Hematopoietic multipotent progenitor cell treated with erythropoietin and hydrocortisone succinate and interleukin-3 and kit ligand, for 15 days (in vitro differentiated cells): ENCODE measurements around the gene PRAMEF8.
"Not testable (repeated sequence)": the region's sequence is repeated elsewhere in the genome, so short reads cannot be mapped to it uniquely, and the experiment has no call there.

ENCODE experiments used
- DNase-seq: peaks from one replicate; pipeline ENCODE4 v3.0.0-alpha.2; 2015; ENCODE audit warnings: low spot score

The PRAMEF8 gene

DNA sequence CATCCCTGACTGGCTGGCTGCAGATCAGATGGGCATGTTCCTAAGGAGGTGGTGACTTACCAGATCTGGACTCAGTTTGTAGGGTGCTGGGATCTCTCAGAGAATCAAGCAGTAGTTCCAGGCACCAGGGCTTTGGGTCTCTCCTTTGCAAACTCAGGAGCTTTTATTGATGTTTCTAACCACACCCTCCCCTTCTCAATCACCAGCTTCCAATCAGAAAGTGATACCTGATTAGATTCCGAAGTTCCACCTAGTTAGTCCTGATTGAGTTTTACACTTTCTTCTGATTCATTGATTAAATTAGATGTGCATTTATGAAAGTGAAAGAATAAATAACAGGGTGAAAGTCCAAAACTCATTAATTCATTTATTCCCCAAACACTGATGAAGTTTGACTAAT, at the start of gene PRAMEF8:
PRAMEF8 (minus strand) TSS at position 101 of the 400 bp plus-strand sequence. CDS start 1,046 bp downstream, outside the sequence.
- DNase-seq = not testable (repeated sequence)

- not testable (repeated sequence) for DNase-seq
Measured at GRCh38 chr1:13315281-13315680, 30.3 kb upstream of the PRAMEF8 start, which contains the start of gene PRAMEF15. Gene PRAMEF15 (plus strand): TSS chr1:13315581. CDS start chr1:13318408, 2,827 bp downstream.

DNA sequence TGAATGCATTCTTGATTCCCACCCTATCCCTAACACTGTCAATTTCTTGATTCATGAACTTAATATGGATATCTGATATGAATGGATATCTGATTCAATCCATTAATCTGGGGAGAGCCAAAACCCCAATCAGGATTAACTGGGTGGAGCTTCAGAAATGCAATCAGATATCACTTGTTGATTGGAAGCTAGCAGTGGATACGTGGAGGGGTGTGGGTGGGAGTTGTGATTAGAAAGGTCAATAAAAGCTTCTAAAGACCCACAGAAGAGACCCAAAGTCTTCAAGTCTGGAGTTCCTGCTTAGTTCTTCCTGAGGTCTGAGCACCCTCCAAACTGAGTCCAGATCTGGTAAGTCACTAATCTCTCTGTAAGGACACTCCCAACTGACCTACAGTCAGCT, 18.3 kb upstream of the PRAMEF8 start, which contains the start of gene PRAMEF33:
PRAMEF33 (plus strand) TSS at position 301 of the 400 bp plus-strand sequence. CDS start 2,416 bp downstream, outside the sequence.
- not testable (repeated sequence) for DNase-seq

- not testable (repeated sequence) for DNase-seq
Measured at GRCh38 chr1:13302197-13302596, 17.3 kb upstream of the PRAMEF8 start.

DNA sequence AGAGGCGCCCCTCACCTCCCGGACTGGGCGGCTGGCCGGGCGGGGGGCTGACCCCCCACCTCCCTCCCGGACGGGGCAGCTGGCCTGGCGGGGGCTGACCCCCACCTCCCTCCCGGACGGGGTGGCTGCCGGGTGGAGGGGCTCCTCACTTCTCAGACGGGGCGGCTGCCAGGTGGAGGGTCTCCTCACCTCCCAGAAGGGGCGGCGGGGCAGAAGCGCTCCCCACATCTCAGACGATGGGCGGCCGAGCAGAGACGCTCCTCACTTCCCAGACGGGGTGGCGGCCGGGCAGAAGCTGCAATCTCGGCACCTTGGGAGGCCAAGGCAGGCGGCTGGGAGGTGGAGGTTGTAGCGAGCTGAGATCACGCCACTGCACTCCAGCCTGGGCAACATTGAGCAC, 13.8 kb upstream of the PRAMEF8 start:
- not testable (repeated sequence) for DNase-seq

GRCh38 chr1:13297216-13297931, 12.4 kb upstream of the PRAMEF8 start:
- not testable (repeated sequence) for DNase-seq

- DNase-seq = not testable (repeated sequence)
Measured at GRCh38 chr1:13289030-13289429, 4.1 kb upstream of the PRAMEF8 start.

GRCh38 chr1:13279617-13280016, 5.3 kb downstream of the PRAMEF8 start:
- not testable (repeated sequence) for DNase-seq

- DNase-seq = not testable (repeated sequence)
Measured at GRCh38 chr1:13277016-13277415, 7.9 kb downstream of the PRAMEF8 start.

- DNase-seq = not testable (repeated sequence)
Measured at GRCh38 chr1:13265124-13265523, 19.8 kb downstream of the PRAMEF8 start.

DNA sequence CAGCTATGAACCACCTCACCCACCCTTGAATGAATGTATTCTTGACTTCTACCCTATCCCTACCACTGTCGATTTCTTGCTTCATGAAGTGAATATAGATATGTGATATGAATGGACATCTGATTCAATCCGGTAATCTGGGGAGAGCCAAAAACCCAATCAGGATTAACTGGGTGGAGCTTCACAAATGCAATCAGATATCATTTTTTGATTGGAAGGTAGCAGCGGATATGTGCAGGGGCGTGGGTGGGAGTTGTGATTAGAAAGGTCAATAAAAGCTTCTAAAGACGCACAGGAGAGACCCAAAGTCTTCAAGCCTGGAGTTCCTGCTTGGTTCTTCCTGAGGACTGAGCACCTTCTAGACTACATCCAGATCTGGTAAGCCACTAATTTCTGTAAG, 31.0 kb downstream of the PRAMEF8 start, which contains the start of gene PRAMEF5:
PRAMEF5 (plus strand) TSS at position 301 of the 400 bp plus-strand sequence. CDS start 5,071 bp downstream, outside the sequence.
- DNase-seq = not testable (repeated sequence)

DNA sequence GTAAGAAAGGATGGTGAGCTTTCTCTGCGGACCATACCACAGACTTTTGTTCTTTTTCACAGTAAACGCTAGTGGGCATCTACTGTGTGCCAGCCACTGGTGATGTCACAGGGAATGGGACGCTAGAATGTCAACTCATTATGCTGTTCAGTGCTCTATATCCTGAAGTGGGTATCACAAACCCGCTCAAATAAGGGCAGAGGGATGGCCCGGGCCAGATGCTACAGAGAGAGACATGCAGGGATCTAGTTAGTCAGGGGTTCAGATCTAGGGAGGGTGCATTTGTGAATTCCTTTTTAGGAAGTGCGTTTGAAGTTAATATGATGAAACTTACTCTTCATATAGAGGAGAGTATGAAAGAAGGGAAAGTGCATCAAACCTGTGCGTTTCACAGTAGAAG, 37.8 kb downstream of the PRAMEF8 start:
- DNase-seq = not testable (repeated sequence)

DNA sequence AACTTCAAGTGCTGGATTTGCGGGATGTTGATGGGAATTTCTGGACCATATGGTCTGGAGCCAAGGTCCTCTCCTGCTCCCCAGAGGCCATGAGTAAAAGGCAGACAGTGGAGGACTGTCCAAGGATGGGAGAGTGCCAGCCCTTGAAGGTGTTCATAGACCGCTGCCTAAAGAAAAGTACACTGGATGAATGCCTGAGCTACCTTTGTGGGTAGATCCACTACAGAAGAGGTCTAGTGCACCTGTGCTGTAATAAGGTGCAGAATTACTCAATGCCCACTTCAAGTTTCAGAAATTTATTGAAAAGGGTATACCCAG, 38.4 kb downstream of the PRAMEF8 start:
- DNase-seq = not testable (repeated sequence)

- DNase-seq = not testable (repeated sequence)
Measured at GRCh38 chr1:13245841-13246553, 38.9 kb downstream of the PRAMEF8 start.

DNA sequence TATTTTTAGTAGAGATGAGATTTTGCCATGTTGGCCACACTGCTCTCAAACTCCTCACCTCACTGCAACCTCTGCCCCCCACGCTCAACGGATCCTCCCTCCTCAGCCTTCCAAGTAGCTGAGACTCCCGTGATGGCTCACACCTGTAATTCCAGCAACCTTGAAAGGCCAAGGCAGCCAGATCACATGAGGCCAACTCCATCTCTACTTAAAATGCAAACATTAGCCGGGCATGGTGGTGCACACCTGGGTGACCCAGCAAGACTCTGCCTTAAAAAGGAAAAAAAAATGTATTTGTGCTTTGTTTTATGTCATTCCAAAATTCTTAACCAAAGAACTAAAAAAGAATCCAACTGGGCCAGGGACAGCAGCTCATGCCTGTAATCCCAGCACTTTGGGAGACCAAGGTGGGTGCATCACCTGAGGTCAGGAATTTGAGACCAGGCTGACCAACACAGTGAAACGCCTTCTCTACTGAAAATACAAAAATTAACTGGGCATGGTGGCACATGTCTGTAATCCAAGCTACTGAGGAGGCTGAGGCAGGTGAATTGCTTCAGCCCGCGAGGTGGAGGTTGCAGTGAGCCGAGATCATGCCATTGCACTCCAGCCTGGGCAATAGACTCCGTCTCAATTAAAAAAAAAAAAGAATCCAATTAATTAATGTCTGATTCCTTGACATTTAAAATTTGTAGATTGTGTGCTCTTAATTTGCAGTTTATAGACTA, 41.2 kb downstream of the PRAMEF8 start:
- DNase-seq = not testable (repeated sequence)

- not testable (repeated sequence) for DNase-seq
Measured at GRCh38 chr1:13239633-13240032, 45.3 kb downstream of the PRAMEF8 start.

GRCh38 chr1:13237572-13237971, 47.4 kb downstream of the PRAMEF8 start:
- DNase-seq = not testable (repeated sequence)

GRCh38 chr1:13234057-13234456, 50.9 kb downstream of the PRAMEF8 start:
- DNase-seq = not testable (repeated sequence)

GRCh38 chr1:13232056-13232455, 52.9 kb downstream of the PRAMEF8 start:
- DNase-seq = not testable (repeated sequence)
